Thyroid gland (tissue), 4 donors: Measurements from ENCODE around the gene LYRM1. TPM values are rescaled to one million over a fixed set of nuclear protein-coding genes. Genes with fewer than 3 reads are reported as not detected.

Experiments used
- DNase-seq, 2 donors: peaks; one replicate each; pipeline ENCODE4 v3.0.0-alpha.2; 2019
- H3K27ac ChIP-seq, 3 donors: fragments of 200-600 bp; sonication (generic); 1 replicate in 2 of 3; 2 replicates in 1 of 3; pipeline ENCODE4 v1.5.1; 2016 to 2019; ENCODE audit warnings: mild to moderate bottlenecking in 1 of 3, moderate library complexity in 1 of 3
- H3K27me3 ChIP-seq: fragments of 200-600 bp; sonication (generic); one replicate; pipeline ENCODE4 v1.5.1; 2019
- H3K36me3 ChIP-seq, 2 donors: fragments of 200-600 bp; sonication (generic); one replicate each; pipeline ENCODE4 v1.5.1; 2016 to 2019
- H3K4me1 ChIP-seq, 2 donors: fragments of 200-600 bp; sonication (generic); one replicate each; pipeline ENCODE4 v1.5.1; 2017 to 2019
- H3K4me3 ChIP-seq, 3 donors: fragments of 200-600 bp; sonication (generic); replicated peaks in 1 of 3; 1 replicate in 2 of 3; 2 replicates in 1 of 3; pipeline ENCODE4 v1.5.1; 2016; ENCODE audit warnings: mild to moderate bottlenecking in 1 of 3
- H3K9me3 ChIP-seq: fragments of 200-600 bp; sonication (generic); one replicate; pipeline ENCODE4 v1.5.1; 2017
- POLR2A ChIP-seq, 2 donors: fragments of 450-650 bp; IDR thresholded peaks; one replicate each; pipeline ENCODE4 v1.6.1; 2017; ENCODE audit warnings: antibody characterized with exemption in 2 of 2, mild to moderate bottlenecking in 2 of 2, moderate library complexity in 1 of 2
- whole genome bisulfite sequencing, 2 donors: methylation state at CpG; one replicate each; pipeline ENCODE4 v1.1.5; 2017; 5-methylcytosine and 5-hydroxymethylcytosine counted together
- intact Hi-C: fragments of 100-400 bp; cut with DNase I; formaldehyde crosslinking; loops from one replicate; pipeline ENCODE4 v1.15.1; 2023
- total RNA-seq, 4 donors: library from RNA; depleted of rRNA; stranded (reverse); fragments of >200 nt; gene quantifications; one replicate each; pipeline ENCODE4 v1.2.3, GENCODE V29; 2016
- TF ChIP-seq, protein P1 (sequence below), 6 experiments: fragments of 200-600 bp in 3 of 6; fragments of 450-650 bp in 3 of 6; sonication (generic) in 3 of 6; IDR thresholded peaks; one replicate each; pipeline ENCODE4 v1.5.1; 2016 to 2019; ENCODE audit warnings: antibody characterized with exemption in 6 of 6, mild to moderate bottlenecking in 2 of 6, inconsistent platforms in 1 of 6, moderate library complexity in 1 of 6

LYRM1 gene, protein sequence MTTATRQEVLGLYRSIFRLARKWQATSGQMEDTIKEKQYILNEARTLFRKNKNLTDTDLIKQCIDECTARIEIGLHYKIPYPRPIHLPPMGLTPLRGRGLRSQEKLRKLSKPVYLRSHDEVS
- 10 to 100 TPM; 32.8 to 43.7 (median 41.0) TPM for total RNA-seq

DNA sequence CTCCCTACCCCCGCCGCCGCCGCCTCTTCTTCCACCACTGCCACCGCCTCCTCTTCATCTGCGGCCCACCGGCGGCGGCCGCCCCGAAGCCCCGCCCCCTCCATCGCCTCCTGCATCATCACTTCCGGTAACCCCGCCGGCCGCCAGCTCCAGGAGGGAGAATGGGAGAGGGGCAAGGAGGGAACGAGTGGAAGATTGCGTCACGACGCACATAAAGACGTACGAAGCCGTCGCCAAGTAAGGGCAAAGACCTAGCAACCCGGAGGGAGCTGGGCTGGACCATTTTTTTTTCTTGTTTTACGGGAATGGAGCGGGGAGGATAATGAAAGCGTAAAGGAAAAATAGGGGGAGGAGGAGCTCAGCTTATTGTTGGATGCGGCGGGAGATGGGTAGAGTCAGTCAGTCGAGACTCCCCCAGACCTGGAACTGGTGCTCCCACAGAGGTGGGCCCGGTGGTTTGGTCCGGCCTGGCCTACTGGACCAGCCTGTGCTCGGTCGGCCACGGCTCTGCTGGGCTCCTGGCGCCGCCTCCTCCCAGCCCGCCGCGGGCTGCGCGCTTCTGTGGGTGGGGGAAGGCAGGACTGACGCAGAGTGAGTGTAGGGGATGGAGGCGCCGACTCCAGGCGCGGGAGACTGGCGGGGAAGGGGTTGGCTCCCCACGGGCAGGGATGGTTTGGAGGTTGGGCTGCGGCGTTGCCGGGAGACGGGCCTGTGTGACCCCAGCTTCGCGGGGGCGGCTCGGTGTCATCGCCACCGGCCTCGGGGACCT, at the start of gene LYRM1, which contains the start of gene DCUN1D3:
Gene LYRM1, plus strand, starts transcription at position 473 of the 769 bp plus-strand sequence. CDS start 14,785 bp downstream, outside the sequence.
Gene DCUN1D3, minus strand, starts transcription at position 60 of the 769 bp plus-strand sequence. CDS start 37,820 bp downstream, outside the sequence.
- Histone ChIP-seq H3K4me3 (peak within 1 kb of the TSS; percentile 60 to 89 (median 63)), H3K27me3 (no peaks in the 10 kb centered on the region), H3K36me3 (peaks cover 5 to 7% of the 10 kb centered on the region in 2 donors), H3K9me3 (no peaks in the 10 kb centered on the region), H3K4me1 (peaks cover 15 to 50% of the 10 kb centered on the region in 2 donors), H3K27ac (peak within 1 kb of the TSS; percentile 92 to 97 (median 95))
- TF ChIP-seq, protein P1, sequence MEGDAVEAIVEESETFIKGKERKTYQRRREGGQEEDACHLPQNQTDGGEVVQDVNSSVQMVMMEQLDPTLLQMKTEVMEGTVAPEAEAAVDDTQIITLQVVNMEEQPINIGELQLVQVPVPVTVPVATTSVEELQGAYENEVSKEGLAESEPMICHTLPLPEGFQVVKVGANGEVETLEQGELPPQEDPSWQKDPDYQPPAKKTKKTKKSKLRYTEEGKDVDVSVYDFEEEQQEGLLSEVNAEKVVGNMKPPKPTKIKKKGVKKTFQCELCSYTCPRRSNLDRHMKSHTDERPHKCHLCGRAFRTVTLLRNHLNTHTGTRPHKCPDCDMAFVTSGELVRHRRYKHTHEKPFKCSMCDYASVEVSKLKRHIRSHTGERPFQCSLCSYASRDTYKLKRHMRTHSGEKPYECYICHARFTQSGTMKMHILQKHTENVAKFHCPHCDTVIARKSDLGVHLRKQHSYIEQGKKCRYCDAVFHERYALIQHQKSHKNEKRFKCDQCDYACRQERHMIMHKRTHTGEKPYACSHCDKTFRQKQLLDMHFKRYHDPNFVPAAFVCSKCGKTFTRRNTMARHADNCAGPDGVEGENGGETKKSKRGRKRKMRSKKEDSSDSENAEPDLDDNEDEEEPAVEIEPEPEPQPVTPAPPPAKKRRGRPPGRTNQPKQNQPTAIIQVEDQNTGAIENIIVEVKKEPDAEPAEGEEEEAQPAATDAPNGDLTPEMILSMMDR (IDR thresholded peaks at IDR 0.05), result no peak
- TF ChIP-seq POLR2A (IDR thresholded peaks at IDR 0.05), result peak; percentile 68 to 90
- intact Hi-C loops, result loop anchor here (10.0 kb wide), 1 partner anchor 46 kb away; no protein-coding TSS in a partner anchor
- peak; percentile 97 to 98 for DNase-seq
- WGBS, 2 donors, result 0 to 1% methylated on average over 31 to 55 of the region's 62 CpGs

DNA sequence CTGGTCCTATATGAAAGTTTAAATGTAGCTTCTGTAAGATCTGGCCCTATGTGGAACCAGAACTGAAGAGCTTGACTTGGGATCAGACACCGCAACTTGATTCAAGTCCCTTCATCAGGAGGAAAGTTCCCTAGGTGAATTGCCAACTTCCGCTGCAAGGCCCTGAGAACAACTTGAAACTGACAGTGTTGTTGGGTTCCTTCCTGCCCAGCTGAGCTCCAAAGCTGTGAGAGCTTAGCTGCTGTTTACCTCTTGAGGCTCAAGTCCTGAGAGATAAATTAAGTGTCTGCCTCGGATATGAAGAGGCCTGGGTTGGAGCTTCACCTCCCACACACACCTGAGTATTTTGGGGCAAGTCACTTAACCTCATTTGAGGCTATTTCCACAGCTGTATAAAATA, 49.6 kb upstream of the LYRM1 start:
- Histone ChIP-seq H3K9me3 (no peaks in the 10 kb centered on the region), H3K36me3 (no peaks in the 10 kb centered on the region), H3K27me3 (no peaks in the 10 kb centered on the region), H3K4me3 (no peak overlapping the region), H3K27ac (peak overlapping the region; percentile 75 to 83 (median 75)), H3K4me1 (peaks cover 37 to 41% of the 10 kb centered on the region in 2 donors)
- DNase-seq, result peak; percentile 47 to 55
- WGBS, 2 donors, result 55 to 72% methylated on average over 3 of the region's 3 CpGs
- intact Hi-C loops, result loop anchor here (10.0 kb wide), 1 partner anchor 54 kb away; the partner anchor contains the start of genes DCUN1D3 and LYRM1
- TF ChIP-seq, protein P1 (IDR thresholded peaks at IDR 0.05), result no peak
- TF ChIP-seq POLR2A (IDR thresholded peaks at IDR 0.05), result no peak

DNA sequence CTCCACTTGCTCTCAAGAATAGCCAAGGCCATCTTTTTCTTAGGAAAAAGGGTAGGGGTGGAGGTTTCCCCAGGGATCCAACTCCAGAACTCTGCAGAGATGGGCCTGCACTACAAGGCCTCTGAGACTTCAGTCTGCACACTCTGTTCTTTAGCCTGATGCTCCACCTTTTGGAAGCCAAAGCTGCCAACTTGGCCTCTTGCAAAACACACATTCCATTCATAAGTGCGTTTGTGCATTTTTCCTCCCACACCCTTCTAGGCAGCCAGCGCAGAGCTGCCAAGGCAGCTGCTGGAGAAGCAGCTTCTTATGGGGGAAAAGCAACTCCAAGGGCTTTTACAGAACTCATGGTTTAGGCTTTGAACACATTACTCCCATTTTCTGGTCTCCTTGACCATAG, 49.0 kb upstream of the LYRM1 start:
- peak in 1 of 2 donors; percentile 49 for TF ChIP-seq POLR2A (IDR thresholded peaks at IDR 0.05)
- TF ChIP-seq, protein P1 (IDR thresholded peaks at IDR 0.05), result peak in 1 of 6 experiments; percentile 10
- Histone ChIP-seq H3K4me3 (no peak overlapping the region), H3K9me3 (no peaks in the 10 kb centered on the region), H3K27me3 (no peaks in the 10 kb centered on the region), H3K36me3 (no peaks in the 10 kb centered on the region), H3K27ac (peak overlapping the region; percentile 75 to 83 (median 75)), H3K4me1 (peaks cover 37 to 41% of the 10 kb centered on the region in 2 donors)
- peak; percentile 88 to 90 for DNase-seq
- intact Hi-C loops, result loop anchor here (10.0 kb wide), 1 partner anchor 53 kb away; the partner anchor contains the start of genes DCUN1D3 and LYRM1
- WGBS, 2 donors, result 10 to 13% methylated on average over 2 of the region's 2 CpGs

DNA sequence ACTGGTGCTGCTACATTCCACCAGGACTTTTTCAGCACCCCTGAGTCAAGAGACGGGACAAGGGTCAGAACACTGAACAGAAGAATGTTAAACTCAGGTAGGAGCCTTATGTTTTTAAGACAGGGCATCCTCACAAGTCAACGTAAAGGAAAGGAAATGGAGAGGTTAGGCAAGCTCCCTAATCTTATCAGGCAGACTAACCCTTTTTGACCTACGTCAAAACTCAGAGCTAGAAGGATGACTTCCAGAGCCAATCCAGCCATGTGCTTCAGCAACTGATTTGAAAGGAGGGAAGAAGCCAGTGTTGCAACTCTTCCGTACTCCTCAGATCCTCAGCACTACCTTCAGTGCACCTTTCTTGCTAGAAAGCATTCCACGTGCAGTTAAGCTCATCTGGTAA, 47.4 kb upstream of the LYRM1 start:
- H3K27ac ChIP-seq, result peak overlapping the region in 1 of 3 donors; percentile 13
- H3K9me3 ChIP-seq, result no peaks in the 10 kb centered on the region
- intact Hi-C loops, result loop anchor here (10.0 kb wide), 1 partner anchor 52 kb away; the partner anchor contains the start of genes DCUN1D3 and LYRM1
- no peaks in the 10 kb centered on the region for H3K36me3 ChIP-seq
- WGBS, 2 donors, result 95% methylated on average over 5 of the region's 5 CpGs
- TF ChIP-seq POLR2A (IDR thresholded peaks at IDR 0.05), result no peak
- TF ChIP-seq, protein P1 (IDR thresholded peaks at IDR 0.05), result no peak
- no peaks in the 10 kb centered on the region for H3K27me3 ChIP-seq
- DNase-seq, result no peak
- H3K4me1 ChIP-seq, result peaks cover 37 to 41% of the 10 kb centered on the region in 2 donors
- no peak overlapping the region for H3K4me3 ChIP-seq
